Dedifferentiated amniotic fluid mesenchymal stem cell (primary cell): ENCODE measurements around the gene ZFAND4.
"Not testable (repeated sequence)": the region's sequence is repeated elsewhere in the genome, so short reads cannot be mapped to it uniquely, and the experiment has no call there.

ENCODE experiments used
- DNase-seq: peaks from one replicate; pipeline ENCODE4 v3.0.0-alpha.2; 2016; ENCODE audit errors: extremely low spot score

Gene ZFAND4

DNA sequence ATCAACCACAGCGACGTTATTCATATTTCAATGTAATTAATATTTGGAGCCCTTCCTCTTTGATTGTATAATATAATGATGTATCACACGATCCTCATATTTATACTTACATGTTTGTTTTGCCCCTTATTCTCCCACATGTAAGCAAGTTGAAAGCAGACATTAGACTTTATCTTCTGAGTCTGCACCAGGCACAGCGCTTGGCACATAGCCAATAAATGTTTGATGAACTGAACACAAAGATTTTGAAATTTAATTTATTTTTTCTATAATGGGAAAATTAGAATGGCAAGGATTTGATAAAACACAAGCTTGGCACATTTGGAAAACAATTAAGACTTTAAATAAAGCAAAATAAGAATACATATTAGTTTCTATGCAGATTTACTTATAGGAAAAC, 31.6 kb downstream of the ZFAND4 start:
- no peak for DNase-seq

- DNase-seq = no peak
These were observed 32.5 kb downstream of the ZFAND4 start for GRCh38 chr10:45640049-45640448.

DNA sequence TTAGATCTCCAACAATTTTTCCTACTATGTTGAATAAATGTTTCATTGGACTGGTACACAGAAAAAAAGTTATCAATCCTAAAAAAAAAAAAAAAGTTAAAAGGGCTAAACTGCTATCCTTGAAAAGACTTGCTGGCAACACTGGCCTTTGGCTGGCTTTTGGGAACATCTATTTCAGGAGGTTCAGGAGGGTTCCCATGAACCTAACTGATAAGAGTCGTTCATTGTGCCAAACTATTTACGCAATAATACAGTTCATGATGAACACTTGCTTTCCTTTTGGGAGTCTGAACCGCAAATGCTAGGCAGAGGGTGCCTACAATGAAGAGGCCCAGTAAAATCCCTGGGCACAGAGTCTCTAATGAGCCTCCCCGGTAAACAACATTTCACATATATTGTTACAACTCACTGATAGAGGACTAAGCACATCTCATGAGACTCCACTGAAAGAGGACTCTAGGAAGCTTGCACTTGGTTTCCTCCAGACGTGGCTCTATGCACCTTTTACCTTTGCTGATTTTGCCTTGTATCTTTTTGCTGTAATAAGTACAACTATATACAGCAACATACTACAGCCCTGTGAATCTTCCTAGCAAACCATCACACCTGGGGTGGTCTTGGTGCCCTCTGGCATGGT, 45.0 kb downstream of the ZFAND4 start:
- DNase-seq = no peak

DNA sequence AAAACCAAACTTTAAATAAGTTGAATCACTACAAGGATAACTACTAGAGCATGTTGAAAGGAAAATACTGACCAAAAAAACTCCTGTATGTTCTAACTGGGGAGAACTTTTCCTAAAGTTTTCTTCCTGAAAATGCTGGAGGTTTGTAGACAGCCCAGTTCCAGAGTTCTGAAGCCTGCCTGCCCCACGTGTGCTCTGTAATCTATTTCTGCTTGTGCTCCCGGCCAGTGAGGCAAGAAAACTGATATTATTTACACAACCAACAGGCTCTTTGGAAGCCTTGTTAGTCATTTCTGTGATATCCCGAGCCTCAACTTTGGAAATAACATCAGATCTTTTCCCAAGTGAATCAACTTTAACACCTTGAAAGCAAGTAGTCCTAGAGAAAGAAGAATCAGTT, 46.7 kb downstream of the ZFAND4 start:
- no peak for DNase-seq

DNA sequence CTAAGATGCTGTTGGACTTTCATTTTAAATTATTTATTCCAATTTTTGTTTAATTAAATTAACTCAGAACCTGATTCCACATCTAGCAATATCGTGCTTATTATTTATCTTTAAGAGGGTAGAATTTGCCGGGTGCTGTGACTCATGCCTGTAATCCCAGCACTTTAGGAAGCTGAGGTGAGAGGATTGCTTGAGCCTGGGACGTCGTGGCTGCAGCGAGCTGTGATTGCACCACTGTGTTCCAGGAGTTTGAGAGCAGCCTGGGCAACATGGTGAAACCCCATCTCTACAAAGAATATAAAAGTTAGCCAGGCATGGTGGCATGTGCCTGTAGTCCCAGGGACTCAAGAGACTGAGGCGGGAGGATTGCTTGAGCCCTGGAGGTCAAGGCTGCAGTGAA, 47.8 kb downstream of the ZFAND4 start:
- DNase-seq = no peak

GRCh38 chr10:45614869-45615268, 57.7 kb downstream of the ZFAND4 start:
- DNase-seq = no peak

- no peak for DNase-seq
These were observed 59.8 kb downstream of the ZFAND4 start for GRCh38 chr10:45612741-45613140.

DNA sequence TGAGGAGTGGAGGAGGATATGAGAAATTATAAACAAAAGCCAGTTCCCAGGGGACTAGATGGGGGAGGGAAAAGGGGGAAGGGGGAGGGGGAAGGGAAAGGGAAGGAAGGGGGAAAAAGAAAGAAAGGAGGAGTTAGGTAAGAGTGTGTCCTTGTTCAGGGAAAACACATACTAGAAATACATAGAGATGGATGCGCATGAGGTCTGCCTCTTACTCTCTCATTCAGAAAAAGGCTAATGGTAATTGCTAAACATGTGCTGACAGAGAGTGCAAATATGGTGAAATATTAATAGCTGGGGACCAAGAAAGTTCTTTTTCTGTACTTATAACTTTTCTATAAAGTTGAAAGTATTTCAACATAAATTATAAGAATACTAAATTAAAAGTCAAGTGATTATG, 64.5 kb downstream of the ZFAND4 start:
- DNase-seq = no peak

GRCh38 chr10:45607276-45607675, 65.3 kb downstream of the ZFAND4 start:
- no peak for DNase-seq

DNA sequence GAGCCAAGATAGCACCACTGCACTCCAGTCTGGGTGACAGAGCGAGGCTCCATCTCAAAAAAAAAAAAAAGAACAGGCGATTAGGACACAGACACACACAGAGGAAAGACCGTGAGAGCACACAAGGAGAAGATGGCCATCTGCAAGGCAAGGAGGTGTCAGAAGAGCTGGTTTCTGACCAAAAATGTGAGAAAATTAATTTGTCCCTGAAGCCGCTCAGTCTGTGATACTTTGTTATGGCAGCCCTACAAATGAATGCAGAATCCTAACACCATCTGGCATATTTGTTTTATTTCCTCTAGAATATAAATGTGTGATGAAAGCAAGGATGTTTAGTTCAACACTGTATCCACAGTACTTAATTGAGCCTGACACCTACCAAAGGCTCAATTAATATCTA, 69.7 kb downstream of the ZFAND4 start:
- no peak for DNase-seq

- DNase-seq = no peak
These were observed 70.4 kb downstream of the ZFAND4 start for GRCh38 chr10:45602082-45602730.

DNA sequence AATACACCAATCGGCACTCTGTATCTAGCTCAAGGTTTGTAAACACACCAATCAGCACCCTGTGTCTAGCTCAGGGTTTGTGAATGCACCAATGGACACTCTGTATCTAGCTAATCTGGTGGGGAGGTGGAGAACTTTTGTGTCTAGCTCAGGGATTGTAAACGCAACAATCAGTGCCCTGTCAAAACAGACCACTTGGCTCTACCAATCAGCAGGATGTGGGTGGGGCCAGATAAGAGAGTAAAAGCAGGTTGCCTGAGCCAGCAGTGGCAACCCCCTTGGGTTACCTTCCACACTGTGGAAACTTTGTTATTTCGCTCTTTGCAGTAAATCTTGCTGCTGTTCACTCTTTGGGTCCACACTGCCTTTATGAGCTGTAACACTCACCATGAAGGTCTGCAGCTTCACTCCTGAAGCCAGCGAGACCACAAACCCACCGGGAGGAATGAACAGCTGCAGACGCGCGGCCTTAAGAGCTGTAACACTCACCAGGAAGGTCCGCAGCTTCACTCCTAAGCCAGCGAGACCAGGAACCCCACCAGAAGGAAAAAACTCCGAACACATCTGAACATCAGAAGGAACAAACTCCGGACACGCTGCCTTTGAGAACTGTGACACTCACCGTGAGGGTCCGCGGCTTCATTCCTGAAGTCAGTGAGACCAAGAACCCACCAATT, 71.2 kb downstream of the ZFAND4 start:
- DNase-seq = not testable (repeated sequence)

- DNase-seq = not testable (repeated sequence)
These were observed 72.0 kb downstream of the ZFAND4 start for GRCh38 chr10:45600337-45601253.

DNA sequence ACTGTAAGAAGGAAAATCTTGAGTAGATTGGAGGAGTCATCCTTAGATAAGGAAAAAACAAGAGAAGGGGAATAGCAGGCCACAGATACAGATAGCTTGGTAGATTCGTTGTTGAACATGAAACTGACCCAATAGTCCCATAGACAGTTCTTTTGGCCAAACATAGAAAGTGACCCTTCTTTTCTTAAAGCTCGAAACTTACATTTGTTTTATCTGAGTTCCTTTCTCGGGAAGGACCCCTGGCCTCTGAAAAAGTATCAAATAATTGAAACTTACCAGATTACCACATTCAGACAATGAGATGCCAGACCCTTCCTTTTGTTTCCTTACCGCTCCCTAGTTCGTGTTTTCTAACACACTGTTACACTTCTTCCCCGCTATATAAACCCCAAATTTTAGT, 72.9 kb downstream of the ZFAND4 start:
- no peak for DNase-seq

GRCh38 chr10:45599021-45599603, 73.5 kb downstream of the ZFAND4 start:
- DNase-seq = no peak

DNA sequence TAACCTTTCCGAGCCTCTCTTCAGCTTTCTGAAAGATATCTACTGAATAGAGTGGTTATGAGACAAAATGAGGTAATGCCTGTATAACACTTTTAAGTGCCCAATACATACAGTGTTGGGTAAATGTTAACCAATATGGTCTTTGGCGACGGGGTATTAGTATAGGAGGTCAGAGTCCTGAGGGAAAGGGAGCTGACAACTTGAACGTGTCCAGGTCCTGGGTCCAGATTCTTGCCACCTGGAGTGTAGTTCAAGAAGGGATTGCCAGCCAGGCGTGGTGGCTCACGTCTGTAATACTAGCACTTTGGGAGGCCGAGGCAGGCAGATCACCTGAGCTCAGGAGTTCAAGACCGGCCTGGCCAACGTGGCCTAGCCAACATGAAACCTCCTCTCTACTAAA, 76.0 kb downstream of the ZFAND4 start:
- DNase-seq = no peak

DNA sequence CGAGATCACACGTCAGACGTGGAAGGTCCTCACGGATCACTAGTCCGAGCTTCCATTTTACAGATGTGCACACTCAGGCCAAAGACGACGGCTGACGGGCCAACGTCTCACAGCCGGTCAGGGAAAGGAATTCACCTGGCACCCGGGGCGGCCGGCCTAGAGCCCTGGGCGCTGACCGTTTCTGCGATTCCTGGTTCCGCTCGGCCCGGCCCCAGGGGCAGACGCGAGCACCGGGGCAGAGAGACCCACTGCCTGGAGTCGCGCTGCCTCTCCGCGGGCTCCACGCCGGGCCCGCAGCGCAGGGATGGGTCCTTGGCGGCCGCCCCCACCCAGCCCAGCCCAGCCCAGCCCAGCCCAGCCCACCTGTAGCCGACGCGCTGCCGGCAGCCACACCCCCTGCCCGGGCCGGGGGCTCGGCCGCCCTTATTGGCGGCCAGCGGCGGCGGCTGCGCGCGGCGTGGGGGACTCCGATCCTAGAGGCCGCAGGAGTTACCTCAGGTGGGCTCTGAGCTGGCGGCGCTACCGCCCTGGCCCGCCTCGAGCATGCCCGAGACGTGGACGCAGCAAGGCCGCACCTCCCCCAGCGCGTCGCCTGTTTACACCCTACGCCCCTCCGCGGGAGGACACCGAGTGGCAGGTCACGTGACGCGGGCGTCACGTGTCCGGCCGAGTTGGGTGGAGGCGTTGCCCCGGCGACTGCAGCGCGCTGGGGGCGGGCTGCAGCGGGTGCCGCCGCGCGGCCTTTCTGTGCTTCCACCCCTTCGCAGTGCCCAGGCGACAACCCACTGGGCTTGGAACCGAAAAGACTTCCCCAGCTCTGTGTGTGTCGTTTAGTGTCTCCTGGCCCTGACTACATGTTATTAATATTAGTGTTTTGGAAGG, 78.1 kb downstream of the ZFAND4 start:
- DNase-seq = peak; percentile 68

- DNase-seq = no peak
These were observed 78.7 kb downstream of the ZFAND4 start for GRCh38 chr10:45593938-45594275.

DNA sequence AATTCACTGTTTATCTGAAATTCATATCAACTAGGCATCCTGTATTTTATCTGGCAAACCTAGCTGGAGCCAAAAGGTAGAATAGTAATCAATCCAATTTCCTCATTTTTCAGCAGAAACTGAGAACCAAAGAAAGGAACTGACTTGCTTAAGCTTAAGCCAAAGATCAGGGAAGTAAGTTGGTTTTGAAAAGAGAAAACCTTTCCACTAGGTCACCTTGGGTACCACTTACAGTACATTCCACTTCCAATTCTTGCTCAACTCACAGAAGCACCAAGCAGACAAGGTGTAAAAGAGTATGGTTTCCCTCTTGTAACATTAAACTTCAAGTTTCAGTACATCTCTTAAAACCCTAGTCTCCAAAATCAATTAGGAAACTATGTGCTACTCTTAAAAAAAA, 79.6 kb downstream of the ZFAND4 start:
- DNase-seq = no peak

DNA sequence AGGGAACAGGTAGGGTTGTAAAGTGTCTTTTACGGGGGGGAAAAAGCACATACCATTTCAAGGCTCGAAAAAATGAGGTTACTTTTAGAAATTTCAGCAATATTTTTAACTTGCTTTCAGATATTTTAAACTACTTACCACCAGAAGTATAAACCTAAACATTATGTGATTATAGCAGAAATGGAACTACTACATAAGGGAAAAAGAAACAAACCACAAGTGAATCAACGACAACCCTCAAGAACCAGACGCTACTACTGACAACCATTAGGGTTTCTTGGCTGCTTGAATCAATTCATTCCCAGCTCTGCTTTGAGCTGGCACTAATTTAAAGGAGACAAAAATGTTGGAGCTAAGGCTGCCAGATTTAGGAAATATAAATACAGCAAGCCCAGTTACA, 80.1 kb downstream of the ZFAND4 start:
- no peak for DNase-seq

GRCh38 chr10:45591280-45591679, 81.3 kb downstream of the ZFAND4 start:
- DNase-seq = no peak
